Gastrocnemius medialis (tissue), 4 donors: ENCODE results near the gene PKP4. TPM values are rescaled to one million over a fixed set of nuclear protein-coding genes. Genes with fewer than 3 reads are reported as not detected.

Experiments
- ATAC-seq, 2 donors: fragments of 150-250 bp; one replicate each; pipeline ENCODE4 v1.9.1; 2016
- DNase-seq, 2 donors: peaks; one replicate each; pipeline ENCODE4 v3.0.0-alpha.2; 2019
- H3K27ac ChIP-seq, 4 donors: fragments of 200-600 bp; sonication (generic); 1 replicate in 1 of 4; 2 replicates in 3 of 4; pipeline ENCODE4 v1.5.1; 2016 to 2018; ENCODE audit warnings: mild to moderate bottlenecking in 2 of 4, moderate library complexity in 1 of 4
- H3K27me3 ChIP-seq, 3 donors: fragments of 200-600 bp; sonication (generic) in 2 of 3; 1 replicate in 1 of 3; 2 replicates in 2 of 3; pipeline versions ENCODE4 v1.5.1 to v1.6.0; 2016 to 2019; ENCODE audit warnings: mild to moderate bottlenecking in 1 of 3, moderate library complexity in 1 of 3
- H3K36me3 ChIP-seq, 2 donors: fragments of 200-600 bp; sonication (generic) in 1 of 2; one replicate each; pipeline ENCODE4 v1.5.1; 2017 to 2018
- H3K4me1 ChIP-seq, 2 donors: fragments of 200-600 bp; sonication (generic) in 1 of 2; one replicate each; pipeline ENCODE4 v1.5.1; 2016 to 2017; ENCODE audit warnings: mild to moderate bottlenecking in 2 of 2
- H3K4me3 ChIP-seq, 4 donors: fragments of 200-600 bp; sonication (generic) in 3 of 4; 1 replicate in 1 of 4; 2 replicates in 3 of 4; pipeline ENCODE4 v1.5.1; 2016 to 2019; ENCODE audit warnings: mild to moderate bottlenecking in 2 of 4
- H3K9me3 ChIP-seq, 3 donors: fragments of 200-600 bp; sonication (generic) in 2 of 3; 1 replicate in 1 of 3; 2 replicates in 2 of 3; pipeline ENCODE4 v1.5.1; 2016 to 2019
- CTCF ChIP-seq, 5 experiments: fragments of 450-650 bp in 3 of 5; fragments of 200-600 bp in 2 of 5; sonication (generic) in 2 of 5; IDR thresholded peaks in 4 of 5; conservative IDR thresholded peaks in 1 of 5; 1 replicate in 4 of 5; 2 replicates in 1 of 5; pipeline ENCODE4 v1.5.1; 2016 to 2019; ENCODE audit warnings: antibody characterized with exemption in 5 of 5, mild to moderate bottlenecking in 3 of 5, moderate library complexity in 3 of 5
- POLR2A ChIP-seq, 2 donors: fragments of 450-650 bp; IDR thresholded peaks; one replicate each; pipeline ENCODE4 v1.6.1; 2017; ENCODE audit warnings: antibody characterized with exemption in 2 of 2, mild to moderate bottlenecking in 2 of 2, moderate library complexity in 2 of 2
- in situ Hi-C, 4 donors: fragments of 200-750 bp; cut with MboI; loops; one replicate each; pipeline versions ENCODE4 v1.15.0 to v1.8.0; 2017; ENCODE audit warnings: low sequenced_read_pairs in 4 of 4
- intact Hi-C: fragments of 100-400 bp; cut with DNase I; formaldehyde crosslinking; loops from one replicate; pipeline ENCODE4 v1.15.1; 2023; ENCODE audit warnings: low total_unique reads
- total RNA-seq, 4 donors: library from RNA; depleted of rRNA; stranded (reverse); fragments of >200 nt; gene quantifications; one replicate each; pipeline versions ENCODE4 v1.1.0 to v1.2.3, GENCODE V29; 2016

The PKP4 gene
- total RNA-seq, 4 donors from 2014 or later: 15.3 to 36.0 (median 25.6) TPM

DNA sequence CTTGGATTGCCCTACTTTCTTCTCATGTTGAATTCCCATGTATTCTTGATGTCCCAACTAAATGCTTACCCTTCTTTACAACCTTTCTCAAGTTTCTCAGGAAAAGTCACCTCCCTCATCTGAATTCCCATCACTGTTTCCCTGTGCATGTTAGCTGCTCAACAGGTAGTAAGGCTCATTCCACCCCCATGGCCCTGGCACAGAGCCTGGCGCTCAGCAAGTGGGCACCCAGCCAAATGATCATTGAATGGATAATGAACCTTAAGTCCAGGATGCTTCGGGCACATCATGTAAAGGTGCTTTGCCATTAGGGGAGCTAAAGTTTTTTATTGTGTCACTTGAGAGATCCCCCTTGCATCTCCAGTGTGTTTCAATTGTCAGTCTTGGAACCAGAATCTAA is 124.0 kb downstream of the PKP4 start:
- no peak overlapping the region for H3K4me3 ChIP-seq
- no peaks in the 10 kb centered on the region for H3K27me3 ChIP-seq
- no peaks in the 10 kb centered on the region for H3K9me3 ChIP-seq
- ATAC-seq (no peak), DNase-seq (no peak)
- intact Hi-C loops (no loop called here), in situ Hi-C loops (no loop called here)
- no peak for TF ChIP-seq POLR2A (IDR thresholded peaks at IDR 0.05)
- no peak for TF ChIP-seq CTCF (IDR thresholded peaks at IDR 0.05 in 4 of 5, conservative IDR thresholded peaks at IDR 0.05 in 1 of 5)
- no peak overlapping the region for H3K27ac ChIP-seq
- H3K36me3 ChIP-seq: no peaks in the 10 kb centered on the region
- H3K4me1 ChIP-seq: no peaks in the 10 kb centered on the region

DNA sequence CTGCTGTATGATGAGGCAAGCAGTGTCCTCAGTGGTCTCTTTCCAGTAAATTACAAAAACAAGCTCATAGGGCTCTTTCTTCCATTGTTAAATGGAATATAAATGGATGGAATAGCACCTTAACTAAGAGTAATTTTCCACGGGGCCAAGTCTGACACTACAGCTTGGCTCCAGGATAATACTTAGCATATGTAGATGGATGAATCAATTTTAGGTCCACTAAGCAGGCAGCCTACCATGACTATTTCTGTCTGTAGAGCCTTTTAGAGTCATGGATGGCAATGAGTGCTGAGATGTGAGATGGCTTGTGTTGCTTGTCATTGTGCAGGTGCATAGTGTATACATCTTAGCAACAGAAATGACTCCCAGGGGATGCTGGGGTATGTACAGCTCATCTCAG is 125.9 kb downstream of the PKP4 start:
- Histone ChIP-seq H3K27ac (no peak overlapping the region), H3K4me1 (no peaks in the 10 kb centered on the region), H3K36me3 (no peaks in the 10 kb centered on the region), H3K9me3 (no peaks in the 10 kb centered on the region), H3K4me3 (no peak overlapping the region), H3K27me3 (no peaks in the 10 kb centered on the region)
- ATAC-seq: no peak
- TF ChIP-seq POLR2A (IDR thresholded peaks at IDR 0.05): no peak
- no peak for TF ChIP-seq CTCF (IDR thresholded peaks at IDR 0.05 in 4 of 5, conservative IDR thresholded peaks at IDR 0.05 in 1 of 5)
- no peak for DNase-seq
- intact Hi-C loops: no loop called here
- in situ Hi-C loops: no loop called here

GRCh38 chr2:158583923-158584322 is 127.2 kb downstream of the PKP4 start:
- H3K36me3 ChIP-seq: no peaks in the 10 kb centered on the region
- H3K4me1 ChIP-seq: no peaks in the 10 kb centered on the region
- no peak for TF ChIP-seq POLR2A (IDR thresholded peaks at IDR 0.05)
- TF ChIP-seq CTCF (IDR thresholded peaks at IDR 0.05 in 4 of 5, conservative IDR thresholded peaks at IDR 0.05 in 1 of 5): no peak
- H3K9me3 ChIP-seq: no peaks in the 10 kb centered on the region
- no peak for ATAC-seq
- H3K27ac ChIP-seq: no peak overlapping the region
- no peak for DNase-seq
- H3K27me3 ChIP-seq: no peaks in the 10 kb centered on the region
- intact Hi-C loops: no loop called here
- in situ Hi-C loops: no loop called here
- H3K4me3 ChIP-seq: no peak overlapping the region

DNA sequence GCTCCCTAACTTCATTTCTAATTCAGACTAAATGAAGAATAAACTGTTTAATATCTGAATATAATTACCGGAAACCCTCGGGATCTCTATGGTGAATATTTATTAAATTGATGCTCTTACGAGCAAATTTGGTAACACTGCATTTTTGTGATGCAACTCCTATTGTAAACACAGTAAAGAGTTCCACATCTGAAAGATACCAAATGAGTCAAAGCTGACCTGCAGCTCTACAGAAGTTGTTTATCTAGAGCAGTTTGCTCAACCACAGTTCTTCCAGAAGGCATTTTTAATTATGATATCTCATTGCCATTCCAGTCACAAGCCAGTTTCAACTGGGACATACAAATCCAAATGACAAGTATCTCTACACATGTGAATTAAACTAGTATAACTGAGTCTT is 129.7 kb downstream of the PKP4 start:
- TF ChIP-seq CTCF (IDR thresholded peaks at IDR 0.05 in 4 of 5, conservative IDR thresholded peaks at IDR 0.05 in 1 of 5) (no peak), POLR2A (IDR thresholded peaks at IDR 0.05) (no peak)

DNA sequence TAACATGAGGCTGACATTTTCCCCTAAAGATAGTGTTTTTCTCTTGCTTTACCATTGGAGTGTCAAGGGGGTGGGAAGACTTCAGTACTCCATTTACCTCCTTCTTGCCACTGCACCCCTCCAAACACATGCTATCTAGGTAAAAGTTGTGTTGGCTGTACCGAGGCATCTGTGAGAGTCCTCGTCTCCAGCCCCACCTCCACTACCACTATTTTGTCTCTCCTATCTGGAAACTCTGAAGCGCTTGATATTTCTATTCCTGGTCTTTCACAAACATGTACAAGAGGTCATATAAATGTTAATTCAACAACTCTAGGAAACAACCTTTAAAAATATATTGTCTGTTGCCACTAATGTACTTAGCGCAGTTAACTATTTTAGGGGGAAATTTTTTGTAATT is 132.6 kb downstream of the PKP4 start:
- Histone ChIP-seq H3K4me1 (no peaks in the 10 kb centered on the region), H3K27me3 (no peaks in the 10 kb centered on the region), H3K36me3 (peaks cover 0 to 4% of the 10 kb centered on the region in 2 donors), H3K4me3 (no peak overlapping the region), H3K9me3 (no peaks in the 10 kb centered on the region), H3K27ac (no peak overlapping the region)
- intact Hi-C loops: no loop called here
- ATAC-seq (no peak), DNase-seq (no peak)
- TF ChIP-seq POLR2A (IDR thresholded peaks at IDR 0.05) (no peak), CTCF (IDR thresholded peaks at IDR 0.05 in 4 of 5, conservative IDR thresholded peaks at IDR 0.05 in 1 of 5) (no peak)
- in situ Hi-C loops: no loop called here

More for the DNA sequence above, 129.7 kb downstream of the PKP4 start:
- Histone ChIP-seq H3K36me3 (peaks cover 0 to 4% of the 10 kb centered on the region in 2 donors), H3K4me1 (no peaks in the 10 kb centered on the region), H3K27me3 (no peaks in the 10 kb centered on the region), H3K9me3 (no peaks in the 10 kb centered on the region), H3K27ac (no peak overlapping the region), H3K4me3 (no peak overlapping the region)
- DNase-seq (no peak), ATAC-seq (no peak)
- in situ Hi-C loops (no loop called here), intact Hi-C loops (no loop called here)
